HUES6 (cell line): ENCODE data around the gene HNF4A.

ENCODE experiments used
- H3K27ac ChIP-seq: 2 replicates; pipeline ENCODE4 v1.7.0; 2013; ENCODE audit warnings: low read depth, mild to moderate bottlenecking, low read length, inconsistent platforms
- H3K27me3 ChIP-seq: 2 replicates; pipeline ENCODE4 v1.6.1; 2013; ENCODE audit warnings: low read length; ENCODE audit not compliant: control insufficient read depth, insufficient read depth
- H3K36me3 ChIP-seq: 2 replicates; pipeline ENCODE4 v1.6.1; 2013; ENCODE audit warnings: low read length; ENCODE audit not compliant: control insufficient read depth, insufficient read depth
- H3K4me1 ChIP-seq: 2 replicates; pipeline ENCODE4 v1.6.1; 2013; ENCODE audit warnings: low read length; ENCODE audit not compliant: control insufficient read depth, insufficient read depth
- H3K4me3 ChIP-seq: 2 replicates; pipeline ENCODE4 v1.5.1; 2013; ENCODE audit warnings: low read depth, low read length
- H3K9ac ChIP-seq: one replicate; pipeline ENCODE4 v1.6.1; 2013; ENCODE audit warnings: mild to moderate bottlenecking, low read length
- H3K9me3 ChIP-seq: 2 replicates; pipeline ENCODE4 v1.6.1; 2013; ENCODE audit warnings: low read depth, low read length; ENCODE audit not compliant: control insufficient read depth, insufficient read depth

The HNF4A gene

GRCh38 chr20:44479643-44480042 lies 124.1 kb downstream of the HNF4A start:
- H3K4me3 ChIP-seq, result no peak overlapping the region
- no peaks in the 10 kb centered on the region for H3K27me3 ChIP-seq
- no peak overlapping the region for H3K9ac ChIP-seq
- peaks cover 10% of the 10 kb centered on the region for H3K4me1 ChIP-seq
- H3K27ac ChIP-seq, result no peak overlapping the region
- peaks cover 40% of the 10 kb centered on the region for H3K36me3 ChIP-seq
- no peaks in the 10 kb centered on the region for H3K9me3 ChIP-seq

DNA sequence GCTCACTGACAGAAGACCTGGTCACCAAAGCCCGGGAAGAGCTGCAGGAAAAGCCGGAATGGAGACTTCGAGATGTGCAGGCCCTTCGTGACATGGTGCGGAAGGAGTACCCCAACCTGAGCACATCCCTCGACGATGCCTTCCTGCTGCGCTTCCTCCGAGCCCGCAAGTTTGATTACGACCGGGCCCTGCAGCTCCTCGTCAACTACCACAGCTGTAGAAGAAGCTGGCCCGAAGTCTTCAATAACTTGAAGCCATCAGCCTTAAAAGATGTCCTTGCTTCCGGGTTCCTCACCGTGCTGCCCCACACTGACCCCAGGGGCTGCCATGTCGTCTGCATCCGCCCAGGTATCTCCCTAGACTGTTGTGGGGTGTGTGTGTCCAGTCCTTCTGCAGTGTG lies 124.6 kb downstream of the HNF4A start:
- peaks cover 44% of the 10 kb centered on the region for H3K36me3 ChIP-seq

DNA sequence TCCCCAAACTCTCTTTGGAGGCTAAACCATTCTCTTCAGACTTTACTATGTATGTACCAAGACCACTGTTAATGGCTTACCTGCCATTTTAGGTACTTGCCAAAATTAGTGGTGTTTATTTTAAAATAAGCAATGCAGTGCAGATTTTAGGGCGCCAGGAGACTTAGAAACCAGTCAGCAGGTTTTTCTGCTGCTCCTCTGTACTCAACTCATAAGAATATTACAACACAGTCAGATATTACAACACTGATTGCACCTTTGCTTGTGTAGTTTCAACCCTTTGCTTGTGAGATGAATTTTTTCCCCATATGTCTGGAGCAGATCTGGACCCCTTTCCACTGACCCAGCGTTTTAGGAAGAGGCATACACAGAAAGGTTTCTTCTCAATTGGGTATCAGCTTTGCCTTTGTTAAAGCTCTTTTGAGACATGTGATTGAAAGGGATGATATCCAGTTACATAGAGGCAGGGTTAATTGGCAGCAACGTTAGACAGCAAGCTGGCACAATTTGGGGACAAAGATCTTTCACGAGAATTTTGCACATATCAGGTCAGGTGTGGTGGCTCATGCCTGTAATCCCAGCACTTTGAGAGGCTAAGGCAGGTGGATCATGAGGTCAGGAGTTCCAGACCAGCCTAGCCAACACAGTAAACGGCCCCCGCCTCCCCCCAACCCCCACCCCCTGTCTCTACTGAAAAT lies 126.4 kb downstream of the HNF4A start:
- Histone ChIP-seq H3K4me3 (no peak overlapping the region), H3K9ac (no peak overlapping the region), H3K4me1 (no peaks in the 10 kb centered on the region), H3K27ac (no peak overlapping the region), H3K36me3 (peaks cover 59% of the 10 kb centered on the region), H3K9me3 (no peaks in the 10 kb centered on the region), H3K27me3 (no peaks in the 10 kb centered on the region)

More for the DNA sequence above, 124.6 kb downstream of the HNF4A start:
- no peak overlapping the region for H3K27ac ChIP-seq
- H3K4me1 ChIP-seq, result peaks cover 10% of the 10 kb centered on the region
- no peak overlapping the region for H3K9ac ChIP-seq
- H3K9me3 ChIP-seq, result no peaks in the 10 kb centered on the region
- H3K27me3 ChIP-seq, result no peaks in the 10 kb centered on the region
- H3K4me3 ChIP-seq, result no peak overlapping the region

- Histone ChIP-seq H3K27ac (no peak overlapping the region), H3K9ac (no peak overlapping the region), H3K36me3 (peaks cover 61% of the 10 kb centered on the region), H3K27me3 (no peaks in the 10 kb centered on the region), H3K9me3 (no peaks in the 10 kb centered on the region), H3K4me3 (no peak overlapping the region), H3K4me1 (no peaks in the 10 kb centered on the region)
These were observed 127.6 kb downstream of the HNF4A start for GRCh38 chr20:44483112-44483511.
